Measurements from ENCODE around the gene KCNQ5.

The KCNQ5 gene

GRCh38 chr6:72640615-72640930 lies 18.7 kb downstream of the KCNQ5 start:
- DNase-seq: no peak

- no peak for DNase-seq
Observed at GRCh38 chr6:72642435-72642834, 20.6 kb downstream of the KCNQ5 start.

GRCh38 chr6:72643214-72643613 lies 21.4 kb downstream of the KCNQ5 start:
- no peak for DNase-seq

- no peak for DNase-seq
Observed at GRCh38 chr6:72646604-72647485, 25.0 kb downstream of the KCNQ5 start.

GRCh38 chr6:72647489-72647888 lies 25.6 kb downstream of the KCNQ5 start:
- DNase-seq: no peak

GRCh38 chr6:72649032-72649984 lies 27.4 kb downstream of the KCNQ5 start:
- DNase-seq: no peak

GRCh38 chr6:72650081-72650745 lies 28.3 kb downstream of the KCNQ5 start:
- DNase-seq: no peak

- no peak for DNase-seq
Observed at GRCh38 chr6:72651174-72651573, 29.3 kb downstream of the KCNQ5 start.

- DNase-seq: no peak
Observed at GRCh38 chr6:72651967-72652956, 30.4 kb downstream of the KCNQ5 start.

GRCh38 chr6:72653026-72653425 lies 31.2 kb downstream of the KCNQ5 start:
- DNase-seq: no peak

- DNase-seq: no peak
Observed at GRCh38 chr6:72654071-72654621, 32.3 kb downstream of the KCNQ5 start.

GRCh38 chr6:72657407-72658197 lies 35.7 kb downstream of the KCNQ5 start:
- DNase-seq: no peak

GRCh38 chr6:72659754-72660153 lies 37.9 kb downstream of the KCNQ5 start:
- DNase-seq: no peak

GRCh38 chr6:72661411-72661810 lies 39.5 kb downstream of the KCNQ5 start:
- DNase-seq: no peak

GRCh38 chr6:72665599-72665998 lies 43.7 kb downstream of the KCNQ5 start:
- DNase-seq: no peak

GRCh38 chr6:72669324-72669723 lies 47.5 kb downstream of the KCNQ5 start:
- DNase-seq: no peak

GRCh38 chr6:72672906-72673305 lies 51.0 kb downstream of the KCNQ5 start:
- no peak for DNase-seq

GRCh38 chr6:72674842-72675241 lies 53.0 kb downstream of the KCNQ5 start:
- DNase-seq: no peak

GRCh38 chr6:72675396-72675795 lies 53.5 kb downstream of the KCNQ5 start:
- DNase-seq: no peak

- DNase-seq: no peak
Observed at GRCh38 chr6:72676995-72677394, 55.1 kb downstream of the KCNQ5 start.

GRCh38 chr6:72677740-72678139 lies 55.9 kb downstream of the KCNQ5 start:
- no peak for DNase-seq

Data from right hindlimb (tissue), 1 donor.